T-helper 1 cell treated with Interleukin-12 subunit alpha and Interleukin-12 subunit beta and Interleukin-4 antibody, amounts not matched to agents 30 μg/mL and 1 μg/mL, for 36 hours (primary cell): Measurements from ENCODE around the gene PANK4.
A peak's percentile ranks its signal among the peaks of the same experiment; 100 is the strongest.

Source experiments
- H3K27ac Mint-ChIP-seq: one replicate; pipeline ENCODE4 v1.8.0; 2021; ENCODE audit warnings: mild to moderate bottlenecking, mixed read lengths
- H3K27me3 Mint-ChIP-seq: one replicate; pipeline ENCODE4 v1.8.0; 2021; ENCODE audit warnings: low read depth, mixed read lengths
- H3K36me3 Mint-ChIP-seq: one replicate; pipeline ENCODE4 v1.8.0; 2021; ENCODE audit warnings: low read depth, mixed read lengths
- H3K4me1 Mint-ChIP-seq: one replicate; pipeline ENCODE4 v1.8.0; 2021; ENCODE audit warnings: low read depth, mixed read lengths
- H3K4me3 Mint-ChIP-seq: one replicate; pipeline ENCODE4 v1.8.0; 2021; ENCODE audit warnings: mild to moderate bottlenecking, moderate library complexity, mixed read lengths
- H3K9me3 Mint-ChIP-seq: one replicate; pipeline ENCODE4 v1.8.0; 2021; ENCODE audit warnings: mixed read lengths

PANK4 gene

GRCh38 chr1:2530513-2531361, 4.3 kb upstream of the PANK4 start:
- Mint-ChIP-seq H3K36me3 (no peaks in the 10 kb centered on the region), H3K4me1 (peaks cover 4% of the 10 kb centered on the region), H3K9me3 (no peaks in the 10 kb centered on the region), H3K27ac (no peak overlapping the region), H3K27me3 (peaks cover 32% of the 10 kb centered on the region), H3K4me3 (no peak overlapping the region)

- peak within 1 kb of the TSS; percentile 68 for H3K4me3 Mint-ChIP-seq
- no peak within 1 kb of the TSS for H3K27ac Mint-ChIP-seq
- H3K9me3 Mint-ChIP-seq = no peaks in the 10 kb centered on the region
- H3K27me3 Mint-ChIP-seq = peaks cover 29% of the 10 kb centered on the region
- H3K36me3 Mint-ChIP-seq = peaks cover 2% of the 10 kb centered on the region
- peaks cover 6% of the 10 kb centered on the region for H3K4me1 Mint-ChIP-seq
Observed at GRCh38 chr1:2529784-2530512, 3.6 kb upstream of the PANK4 start, which contains the start of gene HES5. TSS of gene HES5 (minus strand) at chr1:2530263. CDS start at chr1:2530164, 99 bp downstream.

GRCh38 chr1:2528966-2529783, 2.8 kb upstream of the PANK4 start:
- Mint-ChIP-seq H3K4me3 (peak overlapping the region; percentile 68), H3K9me3 (no peaks in the 10 kb centered on the region), H3K4me1 (peaks cover 12% of the 10 kb centered on the region), H3K36me3 (peaks cover 3% of the 10 kb centered on the region), H3K27me3 (peaks cover 27% of the 10 kb centered on the region), H3K27ac (no peak overlapping the region)

GRCh38 chr1:2528611-2528965, 2.2 kb upstream of the PANK4 start:
- Mint-ChIP-seq H3K36me3 (peaks cover 3% of the 10 kb centered on the region), H3K4me3 (no peak overlapping the region), H3K4me1 (peaks cover 16% of the 10 kb centered on the region), H3K27me3 (peaks cover 27% of the 10 kb centered on the region), H3K27ac (no peak overlapping the region), H3K9me3 (no peaks in the 10 kb centered on the region)

- H3K4me1 Mint-ChIP-seq = peaks cover 22% of the 10 kb centered on the region
- no peak overlapping the region for H3K4me3 Mint-ChIP-seq
- H3K27ac Mint-ChIP-seq = no peak overlapping the region
- H3K9me3 Mint-ChIP-seq = no peaks in the 10 kb centered on the region
- H3K36me3 Mint-ChIP-seq = peaks cover 3% of the 10 kb centered on the region
- peaks cover 22% of the 10 kb centered on the region for H3K27me3 Mint-ChIP-seq
Observed at GRCh38 chr1:2528016-2528415, 1.6 kb upstream of the PANK4 start.

GRCh38 chr1:2527556-2527860, 1.1 kb upstream of the PANK4 start:
- Mint-ChIP-seq H3K4me1 (peaks cover 27% of the 10 kb centered on the region), H3K27ac (no peak overlapping the region), H3K9me3 (no peaks in the 10 kb centered on the region), H3K4me3 (no peak overlapping the region), H3K36me3 (peaks cover 6% of the 10 kb centered on the region), H3K27me3 (peaks cover 19% of the 10 kb centered on the region)

- Mint-ChIP-seq H3K36me3 (peaks cover 8% of the 10 kb centered on the region), H3K9me3 (no peaks in the 10 kb centered on the region), H3K4me3 (peak overlapping the region; percentile 37), H3K4me1 (peaks cover 32% of the 10 kb centered on the region), H3K27ac (peak overlapping the region; percentile 4), H3K27me3 (peaks cover 19% of the 10 kb centered on the region)
Observed at GRCh38 chr1:2526824-2527555, 594 bp upstream of the PANK4 start.

GRCh38 chr1:2525572-2525919, 850 bp downstream of the PANK4 start:
- H3K27me3 Mint-ChIP-seq = peaks cover 13% of the 10 kb centered on the region
- peak overlapping the region; percentile 88 for H3K4me3 Mint-ChIP-seq
- H3K27ac Mint-ChIP-seq = peak overlapping the region; percentile 45
- H3K4me1 Mint-ChIP-seq = peaks cover 32% of the 10 kb centered on the region
- H3K9me3 Mint-ChIP-seq = no peaks in the 10 kb centered on the region
- peaks cover 13% of the 10 kb centered on the region for H3K36me3 Mint-ChIP-seq

GRCh38 chr1:2523891-2524609, 2.3 kb downstream of the PANK4 start:
- Mint-ChIP-seq H3K4me1 (peaks cover 32% of the 10 kb centered on the region), H3K27ac (peak overlapping the region; percentile 94), H3K9me3 (no peaks in the 10 kb centered on the region), H3K27me3 (peaks cover 11% of the 10 kb centered on the region), H3K4me3 (peak overlapping the region; percentile 88), H3K36me3 (peaks cover 14% of the 10 kb centered on the region)

- no peaks in the 10 kb centered on the region for H3K9me3 Mint-ChIP-seq
- H3K27me3 Mint-ChIP-seq = peaks cover 5% of the 10 kb centered on the region
- H3K36me3 Mint-ChIP-seq = peaks cover 17% of the 10 kb centered on the region
- peak overlapping the region; percentile 89 for H3K27ac Mint-ChIP-seq
- H3K4me1 Mint-ChIP-seq = peaks cover 32% of the 10 kb centered on the region
- peak overlapping the region; percentile 88 for H3K4me3 Mint-ChIP-seq
Observed at GRCh38 chr1:2523191-2523890, 3.1 kb downstream of the PANK4 start.

- peaks cover 5% of the 10 kb centered on the region for H3K27me3 Mint-ChIP-seq
- H3K4me3 Mint-ChIP-seq = no peak overlapping the region
- peaks cover 18% of the 10 kb centered on the region for H3K36me3 Mint-ChIP-seq
- H3K27ac Mint-ChIP-seq = peak overlapping the region; percentile 89
- H3K4me1 Mint-ChIP-seq = peaks cover 32% of the 10 kb centered on the region
- H3K9me3 Mint-ChIP-seq = no peaks in the 10 kb centered on the region
Observed at GRCh38 chr1:2522230-2522629, 4.2 kb downstream of the PANK4 start.

- H3K4me3 Mint-ChIP-seq = no peak overlapping the region
Observed at GRCh38 chr1:2520806-2521205, 5.6 kb downstream of the PANK4 start.

GRCh38 chr1:2520206-2520605, 6.2 kb downstream of the PANK4 start:
- Mint-ChIP-seq H3K4me3 (no peak overlapping the region), H3K27ac (no peak overlapping the region), H3K36me3 (peaks cover 24% of the 10 kb centered on the region), H3K4me1 (peaks cover 28% of the 10 kb centered on the region), H3K9me3 (no peaks in the 10 kb centered on the region), H3K27me3 (no peaks in the 10 kb centered on the region)

More at GRCh38 chr1:2520806-2521205, 5.6 kb downstream of the PANK4 start:
- Mint-ChIP-seq H3K9me3 (no peaks in the 10 kb centered on the region), H3K36me3 (peaks cover 24% of the 10 kb centered on the region), H3K27ac (no peak overlapping the region), H3K27me3 (no peaks in the 10 kb centered on the region), H3K4me1 (peaks cover 28% of the 10 kb centered on the region)
